HEK293 (cell line): ENCODE results near the gene SORL1-AS1.

Experiments used
- CTCF ChIA-PET: fragments of 350-600 bp; formaldehyde crosslinking; extraction: SDS; loops from one replicate; lab custom pipeline; 2021; ENCODE audit warnings: antibody characterized with exemption; lab: Yijun Ruan, JAX
- POLR2A ChIA-PET: fragments of 300-600 bp; formaldehyde crosslinking; extraction: SDS; loops from one replicate; lab custom pipeline; 2020; ENCODE audit warnings: antibody characterized with exemption, inconsistent platforms; lab: Yijun Ruan, JAX
- H3K27ac ChIP-seq: fragments of 200-500 bp; sonication (Bioruptor generic); 2 replicates; pipeline ENCODE4 v1.5.1; 2014; ENCODE audit warnings: low read depth, low read length, control low read depth, inconsistent platforms; ENCODE audit errors: extremely low read depth
- H3K36me3 ChIP-seq, 2 experiments: fragments of 200-500 bp in 1 of 2; sonication (Bioruptor generic) in 1 of 2; 1 replicate in 1 of 2; 2 replicates in 1 of 2; pipeline ENCODE4 v1.5.1; 2014 to 2017; ENCODE audit warnings: inconsistent platforms in 2 of 2, low read length in 2 of 2; ENCODE audit not compliant: control insufficient read depth in 2 of 2, insufficient read depth in 1 of 2
- H3K4me1 ChIP-seq: fragments of 200-500 bp; sonication (Bioruptor generic); 2 replicates; pipeline ENCODE4 v1.5.1; 2014; ENCODE audit warnings: mild to moderate bottlenecking, low read length, inconsistent platforms; ENCODE audit not compliant: control insufficient read depth, insufficient read depth
- H3K4me3 ChIP-seq: 2 replicates; pipeline ENCODE4 v1.5.1; 2011; ENCODE audit warnings: low read depth, mild to moderate bottlenecking, control low read depth, low read length, moderate library complexity
- H3K9me3 ChIP-seq: fragments of 200-500 bp; sonication (Bioruptor generic); 2 replicates; pipeline ENCODE4 v1.5.1; 2014; ENCODE audit warnings: low read depth, low read length, inconsistent platforms; ENCODE audit not compliant: control insufficient read depth, insufficient read depth
- BCL11A ChIP-seq: fragments of 450-650 bp; formaldehyde crosslinking; IDR thresholded peaks from 2 replicates; pipeline ENCODE4 v1.5.1; 2016; ENCODE audit warnings: low read depth, missing biosample characterization, missing genetic modification characterization
- HOXA7 ChIP-seq: sonication (generic); formaldehyde crosslinking; IDR thresholded peaks from 2 replicates; pipeline ENCODE4 v1.8.1; 2022; ENCODE audit warnings: missing genetic modification reagents, borderline replicate concordance
- HOXD13 ChIP-seq: sonication (generic); formaldehyde crosslinking; IDR thresholded peaks from 2 replicates; pipeline ENCODE4 v1.8.0; 2022; ENCODE audit warnings: missing genetic modification reagents, borderline replicate concordance
- KLF16 ChIP-seq: fragments of 450-650 bp; formaldehyde crosslinking; IDR thresholded peaks from 2 replicates; pipeline ENCODE4 v1.5.1; 2017; ENCODE audit warnings: missing biosample characterization, missing genetic modification characterization
- KLF17 ChIP-seq: fragments of 450-650 bp; formaldehyde crosslinking; IDR thresholded peaks from 2 replicates; pipeline ENCODE4 v1.5.1; 2016; ENCODE audit warnings: missing biosample characterization, missing genetic modification characterization
- PRDM6 ChIP-seq: fragments of 450-650 bp; formaldehyde crosslinking; IDR thresholded peaks from 2 replicates; pipeline ENCODE4 v1.5.1; 2017; ENCODE audit warnings: missing biosample characterization, missing genetic modification characterization
- SETDB1 ChIP-seq: IDR thresholded peaks from one replicate; pipeline ENCODE4 v1.6.1; 2017; ENCODE audit warnings: mild to moderate bottlenecking, low read length, moderate library complexity, mixed read lengths; ENCODE audit not compliant: insufficient read length
- ZBTB20 ChIP-seq: fragments of 450-650 bp; formaldehyde crosslinking; IDR thresholded peaks from 2 replicates; pipeline ENCODE4 v1.5.1; 2016; ENCODE audit warnings: missing biosample characterization, missing genetic modification characterization
- ZFP37 ChIP-seq: fragments of 450-650 bp; formaldehyde crosslinking; IDR thresholded peaks from 2 replicates; pipeline ENCODE4 v1.5.1; 2016; ENCODE audit warnings: missing biosample characterization, missing genetic modification characterization
- ZNF10 ChIP-seq: fragments of 450-650 bp; formaldehyde crosslinking; IDR thresholded peaks from 2 replicates; pipeline ENCODE4 v1.5.1; 2017; ENCODE audit warnings: missing biosample characterization, missing genetic modification characterization
- ZNF140 ChIP-seq: fragments of 450-650 bp; formaldehyde crosslinking; IDR thresholded peaks from 2 replicates; pipeline ENCODE4 v1.5.1; 2016; ENCODE audit warnings: missing biosample characterization, missing genetic modification characterization
- ZNF169 ChIP-seq: fragments of 450-650 bp; formaldehyde crosslinking; IDR thresholded peaks from 2 replicates; pipeline ENCODE4 v1.5.1; 2016; ENCODE audit warnings: missing biosample characterization, missing genetic modification characterization
- ZNF202 ChIP-seq: fragments of 450-650 bp; formaldehyde crosslinking; IDR thresholded peaks from 2 replicates; pipeline ENCODE4 v1.5.1; 2016; ENCODE audit warnings: missing biosample characterization, missing genetic modification characterization, borderline replicate concordance
- ZNF239 ChIP-seq: fragments of 450-650 bp; formaldehyde crosslinking; IDR thresholded peaks from 2 replicates; pipeline ENCODE4 v1.5.1; 2016; ENCODE audit warnings: missing biosample characterization, missing genetic modification characterization
- ZNF366 ChIP-seq: fragments of 450-650 bp; formaldehyde crosslinking; conservative IDR thresholded peaks from 2 replicates; pipeline ENCODE4 v1.5.1; 2016; ENCODE audit warnings: missing biosample characterization, missing genetic modification characterization
- ZNF404 ChIP-seq: fragments of 450-650 bp; formaldehyde crosslinking; IDR thresholded peaks from 2 replicates; pipeline ENCODE4 v1.5.1; 2017; ENCODE audit warnings: missing biosample characterization, missing genetic modification characterization
- ZNF513 ChIP-seq: fragments of 450-650 bp; IDR thresholded peaks from 2 replicates; pipeline ENCODE4 v1.5.1; 2018; ENCODE audit warnings: missing biosample characterization, missing genetic modification characterization
- ZNF544 ChIP-seq: fragments of 450-650 bp; formaldehyde crosslinking; IDR thresholded peaks from 2 replicates; pipeline ENCODE4 v1.5.0; 2017; ENCODE audit warnings: missing biosample characterization, missing genetic modification characterization
- ZNF560 ChIP-seq: fragments of 450-650 bp; formaldehyde crosslinking; IDR thresholded peaks from 2 replicates; pipeline ENCODE4 v1.5.1; 2017; ENCODE audit warnings: missing biosample characterization, missing genetic modification characterization, borderline replicate concordance
- ZNF561 ChIP-seq: fragments of 450-650 bp; IDR thresholded peaks from 2 replicates; pipeline ENCODE4 v1.5.1; 2018; ENCODE audit warnings: missing biosample characterization, missing genetic modification characterization, borderline replicate concordance
- ZNF785 ChIP-seq: fragments of 450-650 bp; formaldehyde crosslinking; IDR thresholded peaks from 2 replicates; pipeline ENCODE4 v1.5.1; 2016; ENCODE audit warnings: missing biosample characterization, missing genetic modification characterization
- ZSCAN23 ChIP-seq: fragments of 450-650 bp; formaldehyde crosslinking; IDR thresholded peaks from 2 replicates; pipeline ENCODE4 v1.5.1; 2016; ENCODE audit warnings: missing biosample characterization, missing genetic modification characterization
- TF ChIP-seq, protein P1 (sequence below): fragments of 450-650 bp; formaldehyde crosslinking; IDR thresholded peaks from 2 replicates; pipeline ENCODE4 v1.5.1; 2016; ENCODE audit warnings: missing biosample characterization, missing genetic modification characterization

Gene SORL1-AS1

GRCh38 chr11:121414141-121414913 lies 38.4 kb downstream of the SORL1-AS1 start:
- no peaks in the 10 kb centered on the region; the same call in 1 of the 2 replicates for H3K4me1 ChIP-seq
- ChIA-PET POLR2A (no interaction called here), CTCF (no interaction called here)

GRCh38 chr11:121412711-121413415 lies 39.9 kb downstream of the SORL1-AS1 start:
- no peak overlapping the region for H3K27ac ChIP-seq
- H3K9me3 ChIP-seq: no peaks in the 10 kb centered on the region
- POLR2A ChIA-PET: no interaction called here
- no peaks in the 10 kb centered on the region for H3K36me3 ChIP-seq
- TF ChIP-seq ZNF366 (tag by site-specific recombination): no peak
- TF ChIP-seq ZNF544: no peak
- no peak for TF ChIP-seq ZNF239 (tag by site-specific recombination)
- no peak for TF ChIP-seq PRDM6
- no peak for TF ChIP-seq KLF17 (tag by site-specific recombination)
- TF ChIP-seq ZNF169 (tag by site-specific recombination): no peak
- TF ChIP-seq ZNF513 (tag by site-specific recombination): no peak
- H3K4me3 ChIP-seq: no peak overlapping the region
- CTCF ChIA-PET: interaction anchor here (0.6 kb wide), 2 partner anchors 40 to 1107 kb away, joined by 3 read pairs; partner anchors contain the start of gene SORL1-AS1
- no peaks in the 10 kb centered on the region; the same call in 1 of the 2 replicates for H3K4me1 ChIP-seq

More at GRCh38 chr11:121414141-121414913, 38.4 kb downstream of the SORL1-AS1 start:
- Histone ChIP-seq H3K36me3 (no peaks in the 10 kb centered on the region), H3K9me3 (no peaks in the 10 kb centered on the region), H3K4me3 (no peak overlapping the region), H3K27ac (no peak overlapping the region)
- no peak for TF ChIP-seq KLF16 (tag by site-specific recombination)

GRCh38 chr11:121412000-121412587 lies 40.7 kb downstream of the SORL1-AS1 start:
- CTCF ChIA-PET: no interaction called here
- TF ChIP-seq SETDB1 (no peak), ZNF785 (tag by site-specific recombination) (no peak), ZNF140 (tag by site-specific recombination) (no peak), ZNF202 (tag by site-specific recombination) (no peak), ZFP37 (tag by site-specific recombination) (no peak), ZBTB20 (tag by site-specific recombination) (no peak), HOXD13 (CRISPR knock-in tag) (no peak), BCL11A (tag by site-specific recombination) (no peak), ZNF560 (tag by site-specific recombination) (no peak), ZNF404 (tag by site-specific recombination) (no peak), ZSCAN23 (tag by site-specific recombination) (no peak), HOXA7 (CRISPR knock-in tag) (no peak), ZNF10 (no peak), ZNF561 (tag by site-specific recombination) (no peak)
- TF ChIP-seq, protein P1, sequence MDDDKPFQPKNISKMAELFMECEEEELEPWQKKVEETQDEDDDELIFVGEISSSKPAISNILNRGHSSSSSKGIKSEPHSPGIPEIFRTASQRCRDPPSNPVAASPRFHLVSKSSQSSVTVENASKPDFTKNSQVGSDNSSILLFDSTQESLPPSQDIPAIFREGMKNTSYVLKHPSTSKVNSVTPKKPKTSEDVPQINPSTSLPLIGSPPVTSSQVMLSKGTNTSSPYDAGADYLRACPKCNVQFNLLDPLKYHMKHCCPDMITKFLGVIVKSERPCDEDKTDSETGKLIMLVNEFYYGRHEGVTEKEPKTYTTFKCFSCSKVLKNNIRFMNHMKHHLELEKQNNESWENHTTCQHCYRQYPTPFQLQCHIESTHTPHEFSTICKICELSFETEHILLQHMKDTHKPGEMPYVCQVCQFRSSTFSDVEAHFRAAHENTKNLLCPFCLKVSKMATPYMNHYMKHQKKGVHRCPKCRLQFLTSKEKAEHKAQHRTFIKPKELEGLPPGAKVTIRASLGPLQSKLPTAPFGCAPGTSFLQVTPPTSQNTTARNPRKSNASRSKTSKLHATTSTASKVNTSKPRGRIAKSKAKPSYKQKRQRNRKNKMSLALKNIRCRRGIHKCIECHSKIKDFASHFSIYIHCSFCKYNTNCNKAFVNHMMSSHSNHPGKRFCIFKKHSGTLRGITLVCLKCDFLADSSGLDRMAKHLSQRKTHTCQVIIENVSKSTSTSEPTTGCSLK (tag by site-specific recombination): no peak
- Histone ChIP-seq H3K4me3 (no peak overlapping the region), H3K9me3 (no peaks in the 10 kb centered on the region), H3K36me3 (no peaks in the 10 kb centered on the region), H3K4me1 (no peaks in the 10 kb centered on the region), H3K27ac (no peak overlapping the region)
- POLR2A ChIA-PET: no interaction called here
